HepG2 (cell line): ENCODE results near the gene CST4. TPM values are rescaled to one million over a fixed set of nuclear protein-coding genes. Genes with fewer than 3 reads are reported as not detected.

ENCODE experiments used
- ATAC-seq: fragments of 200-7000 bp; cut with Tn5 transposase; 3 replicates; pipeline ENCODE4 v1.9.1; 2020; ENCODE audit warnings: mild to moderate bottlenecking, moderate library complexity
- BruUV-seq: library from RNA; stranded (reverse); fragments of 400-500 nt; replicated peaks from 2 replicates; lab custom pipeline; 2021; lab: Mats Ljungman, UMichigan
- CTCF ChIA-PET: fragments of 300-600 bp; formaldehyde crosslinking; extraction: SDS; loops from one replicate; lab custom pipeline; 2021; ENCODE audit warnings: low total read pairs, inconsistent platforms, low intra/inter-chr PET ratio; lab: Yijun Ruan, JAX
- POLR2A ChIA-PET: fragments of 350-600 bp; sonication (Branson Sonifier 250); formaldehyde crosslinking; loops from one replicate; lab custom pipeline; 2020; ENCODE audit warnings: antibody characterized with exemption, inconsistent platforms; lab: Yijun Ruan, JAX
- DNase-seq: peaks from one replicate; pipeline ENCODE4 v3.0.0-alpha.2; 2015; ENCODE audit warnings: low spot score
- FAIRE-seq: peaks from 3 replicates; lab custom pipeline; 2011; peaks lifted over from hg19 to GRCh38; lab: Jason Lieb, UNC
- H2AFZ ChIP-seq: one replicate; pipeline ENCODE4 v1.6.1; 2011; ENCODE audit warnings: low read length, inconsistent platforms
- H3K27ac ChIP-seq: fragments of 300-600 bp; 3 replicates; pipeline ENCODE4 v1.8.0; 2011; ENCODE audit warnings: mixed run types, mild to moderate bottlenecking, mixed read lengths, low read length, inconsistent platforms; ENCODE audit not compliant: insufficient read depth; ENCODE audit errors: extremely low read length
- H3K27me3 ChIP-seq, 2 experiments: fragments of 200-600 bp in 1 of 2; 2 replicates in 1 of 2; 3 replicates in 1 of 2; pipeline versions ENCODE4 v1.6.0 to v1.8.0; 2011; ENCODE audit warnings: low read length in 2 of 2, mild to moderate bottlenecking in 2 of 2, moderate library complexity in 2 of 2, inconsistent platforms in 1 of 2; ENCODE audit not compliant: insufficient read depth in 2 of 2, control insufficient read depth in 1 of 2
- H3K36me3 ChIP-seq, 2 experiments: fragments of 200-600 bp in 1 of 2; replicated peaks in 1 of 2; 2 replicates in 1 of 2; 3 replicates in 1 of 2; pipeline versions ENCODE4 v1.5.1 to v1.8.0; 2011; ENCODE audit warnings: low read length in 2 of 2, inconsistent platforms in 1 of 2; ENCODE audit not compliant: insufficient read depth in 2 of 2, control insufficient read depth in 1 of 2
- H3K4me1 ChIP-seq: 2 replicates; pipeline ENCODE4 v1.5.1; 2012; ENCODE audit warnings: low read length, inconsistent platforms; ENCODE audit not compliant: insufficient read depth
- H3K4me2 ChIP-seq: 2 replicates; pipeline ENCODE4 v1.6.0; 2011; ENCODE audit warnings: low read depth, low read length, inconsistent platforms
- H3K4me3 ChIP-seq, 3 experiments: fragments of 200-600 bp in 1 of 3; sonication (generic), shearing (Covaris generic) in 1 of 3; replicated peaks in 1 of 3; 2 replicates each; pipeline ENCODE4 v1.5.1; 2011 to 2016; ENCODE audit warnings: low read length in 3 of 3, inconsistent platforms in 2 of 3, low read depth in 2 of 3, mild to moderate bottlenecking in 2 of 3, control low read depth in 1 of 3, mixed read lengths in 1 of 3; ENCODE audit not compliant: insufficient read depth in 1 of 3
- H3K79me2 ChIP-seq: one replicate; pipeline ENCODE4 v1.6.1; 2011; ENCODE audit warnings: low read length, inconsistent platforms; ENCODE audit not compliant: insufficient read depth
- H3K9ac ChIP-seq: 2 replicates; pipeline ENCODE4 v1.6.0; 2011; ENCODE audit warnings: mild to moderate bottlenecking, low read depth, low read length, inconsistent platforms; ENCODE audit not compliant: insufficient read depth
- H3K9me3 ChIP-seq: 2 replicates; pipeline ENCODE4 v1.5.1; 2012; ENCODE audit warnings: mild to moderate bottlenecking, low read length
- H4K20me1 ChIP-seq: 2 replicates; pipeline ENCODE4 v1.6.0; 2011; ENCODE audit warnings: inconsistent platforms, mild to moderate bottlenecking, low read length, moderate library complexity; ENCODE audit not compliant: insufficient read depth
- CREM ChIP-seq, 2 experiments: sonication (generic) in 1 of 2; formaldehyde crosslinking in 1 of 2; IDR thresholded peaks; 2 replicates each; pipeline versions ENCODE4 v1.4.0 to v1.6.1; 2016 to 2020; ENCODE audit warnings: antibody characterized with exemption in 1 of 2, mild to moderate bottlenecking in 1 of 2, missing genetic modification reagents in 1 of 2
- ETS1 ChIP-seq: sonication (generic); formaldehyde crosslinking; IDR thresholded peaks from 2 replicates; pipeline ENCODE4 v1.4.0; 2020; ENCODE audit warnings: missing genetic modification reagents
- KAT2B ChIP-seq: fragments of 150-350 bp; IDR thresholded peaks from 2 replicates; pipeline ENCODE4 v1.6.1; 2014; ENCODE audit warnings: low read depth, low read length, borderline replicate concordance
- MAF1 ChIP-seq: sonication (generic); formaldehyde crosslinking; IDR thresholded peaks from 2 replicates; pipeline ENCODE4 v1.5.0; 2020; ENCODE audit warnings: missing genetic modification reagents, borderline replicate concordance
- NBN ChIP-seq: fragments of 450-650 bp; conservative IDR thresholded peaks from 2 replicates; pipeline ENCODE4 v1.6.1; 2017
- TERF1 ChIP-seq: sonication (generic); formaldehyde crosslinking; IDR thresholded peaks from 2 replicates; pipeline ENCODE4 v1.8.0; 2022; ENCODE audit warnings: mild to moderate bottlenecking, missing genetic modification reagents, moderate library complexity
- USF2 ChIP-seq, 2 experiments: sonication (generic) in 1 of 2; formaldehyde crosslinking in 1 of 2; IDR thresholded peaks; 2 replicates each; pipeline versions ENCODE4 v1.5.1 to v1.6.1; 2011 to 2020; ENCODE audit warnings: borderline replicate concordance in 1 of 2, low read depth in 1 of 2, low read length in 1 of 2, mild to moderate bottlenecking in 1 of 2, missing genetic modification reagents in 1 of 2, moderate library complexity in 1 of 2
- ZMAT5 ChIP-seq: sonication (generic); formaldehyde crosslinking; IDR thresholded peaks from 2 replicates; pipeline ENCODE4 v1.5.0; 2020; ENCODE audit warnings: mild to moderate bottlenecking, low read depth, missing genetic modification reagents, borderline replicate concordance
- ZNF207 ChIP-seq: fragments of 450-650 bp; IDR thresholded peaks from 2 replicates; pipeline ENCODE4 v1.6.1; 2016; ENCODE audit warnings: antibody characterized with exemption, borderline replicate concordance
- ZNF34 ChIP-seq: sonication (generic); formaldehyde crosslinking; IDR thresholded peaks from 2 replicates; pipeline ENCODE4 v1.4.0; 2020; ENCODE audit warnings: mild to moderate bottlenecking, missing genetic modification reagents, borderline replicate concordance
- ZNF557 ChIP-seq: sonication (generic); formaldehyde crosslinking; IDR thresholded peaks from 2 replicates; pipeline ENCODE4 v1.4.0; 2020; ENCODE audit warnings: missing genetic modification reagents
- WGBS: methylation state at CpG from one replicate; pipeline ENCODE4 v1.1.6; 2017; ENCODE audit warnings: low lambda C conversion rate; 5-methylcytosine and 5-hydroxymethylcytosine counted together
- in situ Hi-C: cut with HindIII; loops from 2 replicates; pipeline ENCODE4 v1.10.0; 2017; ENCODE audit warnings: low pct_unique_long_range_greater_than_20kb; ENCODE audit not compliant: extremely low pct_ligation_motif_present
- intact Hi-C: fragments of 100-400 bp; cut with micrococcal nuclease; formaldehyde crosslinking; loops from one replicate; pipeline ENCODE4 v1.10.0; 2022; ENCODE audit not compliant: unreplicated experiment
- polyA plus RNA-seq, 8 experiments: library from polyadenylated mRNA; depleted of rRNA in 3 of 8; stranded (reverse) in 7 of 8; unstranded in 1 of 8; fragments of >200 nt; fragmentation: Illumina TruSeq in 4 of 8; extraction: Trizol in 4 of 8; gene quantifications; 2 replicates each; pipeline versions ENCODE4 v1.2.1 to v1.2.3, GENCODE V29; 2011 to 2016; ENCODE audit warnings: low read depth in 4 of 8, missing spikeins in 1 of 8, mixed read lengths in 1 of 8; ENCODE audit not compliant: insufficient read depth in 1 of 8
- total RNA-seq, 5 experiments: library from RNA; depleted of rRNA; stranded (reverse); fragments of >200 nt; fragmentation: Illumina TruSeq; extraction: Trizol; gene quantifications; 2 replicates each; pipeline ENCODE4 v1.2.3, GENCODE V29; 2016; ENCODE audit warnings: low read depth in 1 of 5
- TF ChIP-seq, protein P1 (sequence below): sonication (generic); formaldehyde crosslinking; IDR thresholded peaks from 2 replicates; pipeline ENCODE4 v1.9.0; 2021; ENCODE audit warnings: missing genetic modification reagents, mild to moderate bottlenecking, borderline replicate concordance
- TF ChIP-seq, protein P2 (sequence below): IDR thresholded peaks from 2 replicates; pipeline ENCODE4 v1.6.1; 2016; ENCODE audit warnings: low read depth, borderline replicate concordance
- TF ChIP-seq, protein P3 (sequence below): sonication (generic); formaldehyde crosslinking; IDR thresholded peaks from 2 replicates; pipeline ENCODE4 v1.4.0; 2020; ENCODE audit warnings: missing genetic modification reagents

Gene CST4
- total and polyA plus RNA-seq, 2 of the 13 experiments (the other 11 are each of a cell fraction or from before 2014, with no cell fraction given): not detected

GRCh38 chr20:23697947-23698346 is 9.1 kb upstream of the CST4 start:
- no peaks in the 10 kb centered on the region for H3K79me2 ChIP-seq
- peaks cover 0 to 8% of the 10 kb centered on the region in 2 experiments; a peak in 3 of 5 replicates for H3K27me3 ChIP-seq
- DNase-seq (no peak), FAIRE-seq (no peak), ATAC-seq (no peak)
- no peak overlapping the region for H3K4me3 ChIP-seq
- 0% methylated on average over 1 of the region's 1 CpG for WGBS
- TF ChIP-seq ETS1 (CRISPR knock-in tag): no peak
- no peak for TF ChIP-seq MAF1
- TF ChIP-seq, protein P1, sequence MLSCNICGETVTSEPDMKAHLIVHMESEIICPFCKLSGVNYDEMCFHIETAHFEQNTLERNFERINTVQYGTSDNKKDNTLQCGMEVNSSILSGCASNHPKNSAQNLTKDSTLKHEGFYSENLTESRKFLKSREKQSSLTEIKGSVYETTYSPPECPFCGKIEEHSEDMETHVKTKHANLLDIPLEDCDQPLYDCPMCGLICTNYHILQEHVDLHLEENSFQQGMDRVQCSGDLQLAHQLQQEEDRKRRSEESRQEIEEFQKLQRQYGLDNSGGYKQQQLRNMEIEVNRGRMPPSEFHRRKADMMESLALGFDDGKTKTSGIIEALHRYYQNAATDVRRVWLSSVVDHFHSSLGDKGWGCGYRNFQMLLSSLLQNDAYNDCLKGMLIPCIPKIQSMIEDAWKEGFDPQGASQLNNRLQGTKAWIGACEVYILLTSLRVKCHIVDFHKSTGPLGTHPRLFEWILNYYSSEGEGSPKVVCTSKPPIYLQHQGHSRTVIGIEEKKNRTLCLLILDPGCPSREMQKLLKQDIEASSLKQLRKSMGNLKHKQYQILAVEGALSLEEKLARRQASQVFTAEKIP (CRISPR knock-in tag): no peak
- TF ChIP-seq, protein P2, sequence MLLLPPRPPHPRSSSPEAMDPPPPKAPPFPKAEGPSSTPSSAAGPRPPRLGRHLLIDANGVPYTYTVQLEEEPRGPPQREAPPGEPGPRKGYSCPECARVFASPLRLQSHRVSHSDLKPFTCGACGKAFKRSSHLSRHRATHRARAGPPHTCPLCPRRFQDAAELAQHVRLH (CRISPR knock-in tag): no peak
- TF ChIP-seq TERF1 (CRISPR knock-in tag): no peak
- TF ChIP-seq, protein P3, sequence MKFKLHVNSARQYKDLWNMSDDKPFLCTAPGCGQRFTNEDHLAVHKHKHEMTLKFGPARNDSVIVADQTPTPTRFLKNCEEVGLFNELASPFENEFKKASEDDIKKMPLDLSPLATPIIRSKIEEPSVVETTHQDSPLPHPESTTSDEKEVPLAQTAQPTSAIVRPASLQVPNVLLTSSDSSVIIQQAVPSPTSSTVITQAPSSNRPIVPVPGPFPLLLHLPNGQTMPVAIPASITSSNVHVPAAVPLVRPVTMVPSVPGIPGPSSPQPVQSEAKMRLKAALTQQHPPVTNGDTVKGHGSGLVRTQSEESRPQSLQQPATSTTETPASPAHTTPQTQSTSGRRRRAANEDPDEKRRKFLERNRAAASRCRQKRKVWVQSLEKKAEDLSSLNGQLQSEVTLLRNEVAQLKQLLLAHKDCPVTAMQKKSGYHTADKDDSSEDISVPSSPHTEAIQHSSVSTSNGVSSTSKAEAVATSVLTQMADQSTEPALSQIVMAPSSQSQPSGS: no peak
- TF ChIP-seq NBN: no peak
- no peak for TF ChIP-seq CREM (IDR thresholded peaks at IDR 0.05)
- no peak for TF ChIP-seq CREM (CRISPR knock-in tag; IDR thresholded peaks at IDR 0.05)
- no peak for TF ChIP-seq USF2 (IDR thresholded peaks at IDR 0.05; ENCODE audit: low read depth, low read length)
- TF ChIP-seq USF2 (CRISPR knock-in tag; IDR thresholded peaks at IDR 0.05; ENCODE audit: borderline replicate concordance): no peak
- TF ChIP-seq ZNF557 (CRISPR knock-in tag): no peak
- TF ChIP-seq ZMAT5 (CRISPR knock-in tag): no peak
- no peak for TF ChIP-seq ZNF207
- TF ChIP-seq ZNF34 (CRISPR knock-in tag): no peak
- TF ChIP-seq KAT2B: no peak
- H4K20me1 ChIP-seq: no peaks in the 10 kb centered on the region
- H3K9me3 ChIP-seq: no peaks in the 10 kb centered on the region
- CTCF ChIA-PET: no interaction called here
- in situ Hi-C loops (no loop called here), intact Hi-C loops (no loop called here)
- no peak overlapping the region for H2AFZ ChIP-seq
- no peak overlapping the region for H3K27ac ChIP-seq
- H3K4me1 ChIP-seq: peaks cover 23% of the 10 kb centered on the region
- no peak overlapping the region for H3K9ac ChIP-seq
- POLR2A ChIA-PET: no interaction called here
- H3K36me3 ChIP-seq: no peaks in the 10 kb centered on the region
- H3K4me2 ChIP-seq: no peak overlapping the region
- no TSS peak for BruUV-seq
